Stimulated activated CD4-positive, alpha-beta T cell treated with anti-CD3 and anti-CD28 coated beads, Interleukin-1b, Interleukin-23, amount 100 ng/mL, for 1 hour (primary cell): Measurements from ENCODE around the gene SPC25.

Experiments used
- DNase-seq, 2 donors: peaks; one replicate each; pipeline ENCODE4 v3.0.0-alpha.2; 2020; ENCODE audit warnings: low read depth in 2 of 2

The SPC25 gene

GRCh38 chr2:168841445-168841844 is 48.8 kb downstream of the SPC25 start:
- DNase-seq, result no peak

DNA sequence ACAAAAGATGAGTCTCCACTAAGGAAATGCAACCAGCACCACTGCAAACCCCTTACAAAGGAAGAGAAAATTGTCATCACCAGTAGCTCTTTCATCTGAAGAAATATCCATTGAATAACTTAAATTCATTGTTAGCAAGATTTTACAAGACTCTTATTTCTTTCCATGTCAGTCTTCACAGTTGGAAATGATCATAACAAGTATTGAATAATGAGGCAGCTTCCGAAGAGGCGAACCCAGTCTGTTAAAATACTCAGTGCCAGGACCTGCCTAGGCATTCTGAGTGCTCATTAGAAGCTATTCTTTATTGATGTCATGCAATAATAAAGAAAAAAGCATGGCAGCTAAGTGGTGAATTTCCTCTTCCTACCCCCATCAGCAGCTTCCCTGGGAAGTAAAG is 54.3 kb downstream of the SPC25 start:
- DNase-seq, result no peak

DNA sequence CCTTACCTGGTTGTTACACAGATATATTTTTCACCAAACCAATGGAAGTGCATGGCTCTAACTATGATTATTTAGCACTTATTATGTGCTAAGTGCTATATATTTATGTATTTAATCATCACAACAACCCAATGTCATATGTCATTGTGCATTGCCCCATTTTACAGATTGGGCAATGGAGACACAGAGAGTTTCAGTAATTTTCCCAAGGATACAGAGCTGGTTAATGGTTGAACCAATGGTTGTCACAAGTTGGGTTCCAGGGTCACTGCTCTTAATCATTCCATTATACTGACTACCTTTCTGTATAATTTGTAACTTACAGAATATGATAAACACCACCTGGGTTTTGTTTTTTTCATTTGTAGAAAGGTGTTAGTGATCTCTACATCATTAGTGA is 58.6 kb downstream of the SPC25 start:
- DNase-seq, result no peak

- no peak for DNase-seq
Observed at GRCh38 chr2:168830958-168831357, 59.3 kb downstream of the SPC25 start.

DNA sequence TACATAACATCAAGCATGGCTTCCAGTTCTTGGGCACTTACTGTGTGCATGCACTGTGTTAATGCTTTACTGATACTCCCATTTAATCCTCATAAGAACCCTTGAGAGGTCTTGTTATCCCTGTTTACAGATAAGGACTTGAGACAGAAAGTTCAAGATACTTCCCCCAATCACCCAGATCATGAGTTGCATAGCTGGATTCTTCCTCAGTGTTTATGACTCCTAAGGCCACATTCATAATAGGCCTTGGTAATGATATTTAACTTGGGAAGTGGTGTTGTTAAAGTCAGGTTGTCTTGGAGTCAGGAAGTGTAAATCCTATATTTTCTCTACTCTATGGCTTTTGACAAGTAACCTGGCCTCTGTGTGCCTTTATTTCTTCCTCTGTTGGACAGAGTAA is 65.1 kb downstream of the SPC25 start:
- DNase-seq, result no peak

DNA sequence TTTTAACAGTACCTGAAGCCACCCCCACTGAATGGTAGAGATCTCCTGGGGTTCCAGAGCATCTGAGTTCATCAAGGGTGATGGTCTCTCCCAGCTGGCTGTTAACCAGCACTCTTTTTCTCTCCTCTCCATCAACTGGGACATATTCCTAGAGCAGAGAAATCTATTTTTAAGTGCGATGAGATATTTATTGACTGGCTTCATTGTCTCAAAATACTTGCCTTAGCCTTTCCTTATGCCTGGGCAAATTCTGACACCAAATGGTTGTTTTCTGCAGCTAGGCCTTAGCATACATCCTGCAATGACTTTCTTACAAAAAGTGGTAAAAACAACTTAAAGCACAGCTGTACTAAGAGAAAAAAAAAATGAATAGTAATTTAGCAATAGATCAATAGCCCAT is 68.2 kb downstream of the SPC25 start:
- DNase-seq, result no peak

GRCh38 chr2:168821577-168821976 is 68.7 kb downstream of the SPC25 start:
- no peak for DNase-seq
